ENCODE results near the gene PGAM2. TPM values are rescaled to one million over a fixed set of nuclear protein-coding genes. Genes with fewer than 3 reads are reported as not detected.

PGAM2 gene
- total and polyA plus RNA-seq, 5 donors from 2014 or later: 1.1 TPM; not detected in 4

- Mint-ChIP-seq H3K4me1 (peaks cover 0 to 3% (median under 1%) of the 10 kb centered on the region in 4 donors), H3K36me3 (no peaks in the 10 kb centered on the region), H3K9me3 (no peaks in the 10 kb centered on the region), H3K27ac (no peak overlapping the region), H3K27me3 (peaks cover 4% of the 10 kb centered on the region), H3K4me3 (no peak overlapping the region)
- Histone ChIP-seq H3K9me3 (ENCODE audit: control insufficient read depth in 2 of 2, low read length in 2 of 2) (no peaks in the 10 kb centered on the region), H3K27ac (ENCODE audit: insufficient read depth, low read length, poor library complexity, severe bottlenecking) (no peak overlapping the region), H3K4me1 (ENCODE audit: control insufficient read depth, insufficient read depth, low read length, poor library complexity, severe bottlenecking) (no peaks in the 10 kb centered on the region), H3K36me3 (ENCODE audit: control insufficient read depth, insufficient read depth, low read length) (no peaks in the 10 kb centered on the region), H3K4me3 (ENCODE audit: low read depth, low read length) (no peak overlapping the region), H3K27me3 (ENCODE audit: control insufficient read depth, insufficient read depth, low read length) (no peaks in the 10 kb centered on the region)
- DNase-seq (no peak), ATAC-seq (ENCODE audit: low read depth in 2 of 2) (no peak)
These were observed 45.6 kb upstream of the PGAM2 start for GRCh38 chr7:44110719-44111635.

GRCh38 chr7:44109991-44110390 is 44.6 kb upstream of the PGAM2 start:
- Mint-ChIP-seq H3K9me3 (no peaks in the 10 kb centered on the region), H3K27me3 (peaks cover 12% of the 10 kb centered on the region), H3K4me1 (peaks cover 0 to 13% (median 3%) of the 10 kb centered on the region in 4 donors), H3K27ac (no peak overlapping the region), H3K4me3 (no peak overlapping the region), H3K36me3 (no peaks in the 10 kb centered on the region)
- Histone ChIP-seq H3K27me3 (ENCODE audit: control insufficient read depth, insufficient read depth, low read length) (no peaks in the 10 kb centered on the region), H3K9me3 (ENCODE audit: control insufficient read depth in 2 of 2, low read length in 2 of 2) (no peaks in the 10 kb centered on the region), H3K36me3 (ENCODE audit: control insufficient read depth, insufficient read depth, low read length) (no peaks in the 10 kb centered on the region), H3K4me3 (ENCODE audit: low read depth, low read length) (no peak overlapping the region), H3K27ac (ENCODE audit: insufficient read depth, low read length, poor library complexity, severe bottlenecking) (no peak overlapping the region), H3K4me1 (ENCODE audit: control insufficient read depth, insufficient read depth, low read length, poor library complexity, severe bottlenecking) (no peaks in the 10 kb centered on the region)
- ATAC-seq (ENCODE audit: low read depth in 2 of 2): no peak
- no peak for DNase-seq

GRCh38 chr7:44108768-44109750 is 43.7 kb upstream of the PGAM2 start:
- Histone ChIP-seq H3K27ac (ENCODE audit: insufficient read depth, low read length, poor library complexity, severe bottlenecking) (no peak overlapping the region), H3K9me3 (ENCODE audit: control insufficient read depth in 2 of 2, low read length in 2 of 2) (no peaks in the 10 kb centered on the region), H3K27me3 (ENCODE audit: control insufficient read depth, insufficient read depth, low read length) (no peaks in the 10 kb centered on the region), H3K4me3 (ENCODE audit: low read depth, low read length) (no peak overlapping the region), H3K36me3 (ENCODE audit: control insufficient read depth, insufficient read depth, low read length) (no peaks in the 10 kb centered on the region), H3K4me1 (ENCODE audit: control insufficient read depth, insufficient read depth, low read length, poor library complexity, severe bottlenecking) (peaks cover 5% of the 10 kb centered on the region)
- Mint-ChIP-seq H3K4me1 (peaks cover 0 to 15% (median 3%) of the 10 kb centered on the region in 4 donors), H3K27me3 (peaks cover 12% of the 10 kb centered on the region), H3K9me3 (no peaks in the 10 kb centered on the region), H3K36me3 (no peaks in the 10 kb centered on the region), H3K4me3 (no peak overlapping the region), H3K27ac (no peak overlapping the region)
- ATAC-seq (ENCODE audit: low read depth in 2 of 2) (no peak), DNase-seq (no peak)

- no peak overlapping the region for H3K27ac ChIP-seq (ENCODE audit: insufficient read depth, low read length, poor library complexity, severe bottlenecking)
- ATAC-seq (ENCODE audit: low read depth in 2 of 2): no peak
- Mint-ChIP-seq H3K27me3 (peaks cover 12% of the 10 kb centered on the region), H3K36me3 (no peaks in the 10 kb centered on the region), H3K9me3 (peaks cover 0 to 1% (median 0%) of the 10 kb centered on the region in 7 donors), H3K4me3 (peak overlapping the region in 1 of 4 donors; percentile 41), H3K4me1 (peaks cover 0 to 19% (median 4%) of the 10 kb centered on the region in 4 donors), H3K27ac (no peak overlapping the region)
- H3K36me3 ChIP-seq (ENCODE audit: control insufficient read depth, insufficient read depth, low read length): no peaks in the 10 kb centered on the region
- peaks cover 10% of the 10 kb centered on the region for H3K4me1 ChIP-seq (ENCODE audit: control insufficient read depth, insufficient read depth, low read length, poor library complexity, severe bottlenecking)
- no peak overlapping the region for H3K4me3 ChIP-seq (ENCODE audit: low read depth, low read length)
- peaks cover 3% of the 10 kb centered on the region for H3K27me3 ChIP-seq (ENCODE audit: control insufficient read depth, insufficient read depth, low read length)
- no peak for DNase-seq
- H3K9me3 ChIP-seq (ENCODE audit: control insufficient read depth in 2 of 2, low read length in 2 of 2): no peaks in the 10 kb centered on the region
These were observed 42.8 kb upstream of the PGAM2 start for GRCh38 chr7:44107961-44108767.

GRCh38 chr7:44107116-44107960 is 42.0 kb upstream of the PGAM2 start:
- Histone ChIP-seq H3K36me3 (ENCODE audit: control insufficient read depth, insufficient read depth, low read length) (no peaks in the 10 kb centered on the region), H3K4me3 (ENCODE audit: low read depth, low read length) (no peak overlapping the region), H3K9me3 (ENCODE audit: control insufficient read depth in 2 of 2, low read length in 2 of 2) (no peaks in the 10 kb centered on the region), H3K27ac (ENCODE audit: insufficient read depth, low read length, poor library complexity, severe bottlenecking) (no peak overlapping the region), H3K27me3 (ENCODE audit: control insufficient read depth, insufficient read depth, low read length) (peaks cover 4% of the 10 kb centered on the region), H3K4me1 (ENCODE audit: control insufficient read depth, insufficient read depth, low read length, poor library complexity, severe bottlenecking) (peaks cover 10% of the 10 kb centered on the region)
- H3K4me1 Mint-ChIP-seq: peaks cover 0 to 19% (median 4%) of the 10 kb centered on the region in 4 donors
- H3K36me3 Mint-ChIP-seq: no peaks in the 10 kb centered on the region
- DNase-seq: no peak
- peaks cover 12% of the 10 kb centered on the region for H3K27me3 Mint-ChIP-seq
- ATAC-seq (ENCODE audit: low read depth in 2 of 2): no peak
- no peak overlapping the region for H3K4me3 Mint-ChIP-seq
- H3K27ac Mint-ChIP-seq: no peak overlapping the region
- H3K9me3 Mint-ChIP-seq: peaks cover 0 to 1% (median 0%) of the 10 kb centered on the region in 7 donors

- Mint-ChIP-seq H3K9me3 (peaks cover 0 to 1% (median 0%) of the 10 kb centered on the region in 7 donors), H3K4me1 (peaks cover 0 to 19% (median 4%) of the 10 kb centered on the region in 4 donors), H3K27ac (no peak overlapping the region), H3K36me3 (no peaks in the 10 kb centered on the region), H3K27me3 (peaks cover 12% of the 10 kb centered on the region), H3K4me3 (peak overlapping the region in 1 of 4 donors; percentile 36)
- ATAC-seq (ENCODE audit: low read depth in 2 of 2): no peak
- no peak for DNase-seq
- peaks cover 4% of the 10 kb centered on the region for H3K27me3 ChIP-seq (ENCODE audit: control insufficient read depth, insufficient read depth, low read length)
- peaks cover 10% of the 10 kb centered on the region for H3K4me1 ChIP-seq (ENCODE audit: control insufficient read depth, insufficient read depth, low read length, poor library complexity, severe bottlenecking)
- no peak overlapping the region for H3K27ac ChIP-seq (ENCODE audit: insufficient read depth, low read length, poor library complexity, severe bottlenecking)
- H3K36me3 ChIP-seq (ENCODE audit: control insufficient read depth, insufficient read depth, low read length): no peaks in the 10 kb centered on the region
- no peak overlapping the region for H3K4me3 ChIP-seq (ENCODE audit: low read depth, low read length)
- no peaks in the 10 kb centered on the region for H3K9me3 ChIP-seq (ENCODE audit: control insufficient read depth in 2 of 2, low read length in 2 of 2)
These were observed 41.1 kb upstream of the PGAM2 start for GRCh38 chr7:44106311-44107065.

Measured in CD4-positive, CD25-positive, alpha-beta regulatory T cell (primary cell).